ENCODE results near the gene SELENON. TPM values are rescaled to one million over a fixed set of nuclear protein-coding genes. Genes with fewer than 3 reads are reported as not detected.

Gene SELENON
- polyA plus RNA-seq, 3 donors, result 81.3 to 87.4 (median 85.3) TPM

- no peak for DNase-seq
Measured at GRCh38 chr1:25786887-25787759, 12.9 kb upstream of the SELENON start.

- DNase-seq, result no peak
Measured at GRCh38 chr1:25787760-25788166, 12.2 kb upstream of the SELENON start.

GRCh38 chr1:25790472-25790871, 9.5 kb upstream of the SELENON start:
- DNase-seq, result no peak

- DNase-seq, result no peak
Measured at GRCh38 chr1:25792115-25792514, 7.9 kb upstream of the SELENON start.

GRCh38 chr1:25793585-25794170, 6.3 kb upstream of the SELENON start:
- no peak for DNase-seq

- no peak for DNase-seq
Measured at GRCh38 chr1:25794325-25794724, 5.7 kb upstream of the SELENON start.

- DNase-seq, result no peak
Measured at GRCh38 chr1:25795211-25795610, 4.8 kb upstream of the SELENON start.

- no peak for DNase-seq
Measured at GRCh38 chr1:25795946-25796810, 3.8 kb upstream of the SELENON start.

- no peak for DNase-seq
Measured at GRCh38 chr1:25796811-25797458, 3.1 kb upstream of the SELENON start.

- DNase-seq, result no peak
Measured at GRCh38 chr1:25797939-25798338, 2.1 kb upstream of the SELENON start.

GRCh38 chr1:25798666-25799351, 1.2 kb upstream of the SELENON start:
- no peak for DNase-seq

- DNase-seq, result no peak
Measured at GRCh38 chr1:25799352-25799934, 550 bp upstream of the SELENON start.

- DNase-seq, result no peak
Measured at GRCh38 chr1:25800703-25801377, 847 bp downstream of the SELENON start.

- DNase-seq, result no peak
Measured at GRCh38 chr1:25802915-25803314, 2.9 kb downstream of the SELENON start.

- no peak for DNase-seq
Measured at GRCh38 chr1:25803368-25803767, 3.4 kb downstream of the SELENON start.

- DNase-seq, result no peak
Measured at GRCh38 chr1:25804244-25804963, 4.4 kb downstream of the SELENON start.

- DNase-seq, result no peak
Measured at GRCh38 chr1:25804964-25805862, 5.2 kb downstream of the SELENON start.

- DNase-seq, result no peak
Measured at GRCh38 chr1:25805863-25806225, 5.9 kb downstream of the SELENON start.

- DNase-seq, result no peak
Measured at GRCh38 chr1:25806418-25806817, 6.4 kb downstream of the SELENON start.
